Neural progenitor cell (in vitro differentiated cells): Measurements from ENCODE around the gene ZP1. TPM values are rescaled to one million over a fixed set of nuclear protein-coding genes. Genes with fewer than 3 reads are reported as not detected.

Source experiments
- DNase-seq: peaks from one replicate; pipeline ENCODE4 v3.0.0-alpha.2; 2016; ENCODE audit warnings: low spot score
- H2AFZ ChIP-seq: fragments of 200-600 bp; sonication (generic); replicated peaks from 2 replicates; pipeline ENCODE4 v1.6.1; 2016; ENCODE audit warnings: antibody characterized with exemption
- H3F3A ChIP-seq: fragments of 200-600 bp; sonication (generic); 2 replicates; pipeline ENCODE4 v1.6.1; 2016; ENCODE audit warnings: antibody characterized with exemption, low read depth
- H3K27ac ChIP-seq: fragments of 200-600 bp; sonication (generic); 2 replicates; pipeline ENCODE4 v1.5.1; 2016; ENCODE audit warnings: mild to moderate bottlenecking
- H3K27me3 ChIP-seq: fragments of 200-600 bp; sonication (generic); 2 replicates; pipeline ENCODE4 v1.6.1; 2016; ENCODE audit warnings: mild to moderate bottlenecking, moderate library complexity
- H3K36me3 ChIP-seq: fragments of 200-600 bp; sonication (generic); 2 replicates; pipeline ENCODE4 v1.5.1; 2016
- H3K4me1 ChIP-seq: fragments of 200-600 bp; sonication (generic); 2 replicates; pipeline ENCODE4 v1.6.1; 2016; ENCODE audit warnings: mixed run types
- H3K4me2 ChIP-seq: fragments of 200-600 bp; sonication (generic); 2 replicates; pipeline ENCODE4 v1.6.1; 2016
- H3K4me3 ChIP-seq: fragments of 200-600 bp; sonication (generic); 2 replicates; pipeline ENCODE4 v1.5.1; 2016
- H3K79me2 ChIP-seq: fragments of 200-600 bp; sonication (generic); 2 replicates; pipeline ENCODE4 v1.6.1; 2016; ENCODE audit warnings: low read depth
- H3K9ac ChIP-seq: fragments of 200-600 bp; sonication (generic); 2 replicates; pipeline ENCODE4 v1.6.1; 2016
- H3K9me3 ChIP-seq: fragments of 200-600 bp; sonication (generic); 2 replicates; pipeline ENCODE4 v1.5.1; 2016; ENCODE audit warnings: low read depth
- H4K20me1 ChIP-seq: fragments of 200-600 bp; sonication (generic); 2 replicates; pipeline ENCODE4 v1.6.1; 2016; ENCODE audit warnings: low read depth
- H3K27ac Mint-ChIP-seq: 3 replicates; pipeline ENCODE4 v1.8.0; 2021; ENCODE audit warnings: mixed read lengths
- H3K27me3 Mint-ChIP-seq: 2 replicates; pipeline ENCODE4 v1.8.0; 2022; ENCODE audit warnings: low read depth, mild to moderate bottlenecking, inconsistent platforms, moderate library complexity, mixed read lengths; ENCODE audit not compliant: insufficient read depth
- H3K36me3 Mint-ChIP-seq: 3 replicates; pipeline ENCODE4 v1.8.0; 2021; ENCODE audit warnings: mixed read lengths
- H3K4me1 Mint-ChIP-seq: 3 replicates; pipeline ENCODE4 v1.8.0; 2021; ENCODE audit warnings: mixed read lengths
- H3K4me3 Mint-ChIP-seq: 3 replicates; pipeline ENCODE4 v1.8.0; 2021; ENCODE audit warnings: mild to moderate bottlenecking, moderate library complexity, mixed read lengths
- H3K9me3 Mint-ChIP-seq: 3 replicates; pipeline ENCODE4 v1.8.0; 2020; ENCODE audit warnings: mixed read lengths
- CTCF ChIP-seq: fragments of 200-600 bp; sonication (generic); IDR thresholded peaks from 2 replicates; pipeline ENCODE4 v1.5.1; 2017; ENCODE audit warnings: antibody characterized with exemption, mild to moderate bottlenecking
- EZH2 ChIP-seq: fragments of 200-600 bp; sonication (generic); IDR thresholded peaks from 2 replicates; pipeline ENCODE4 v1.6.1; 2017; ENCODE audit warnings: antibody characterized with exemption, mild to moderate bottlenecking, moderate library complexity
- EZH2phosphoT487 ChIP-seq: fragments of 200-600 bp; sonication (generic); IDR thresholded peaks from 2 replicates; pipeline ENCODE4 v1.6.1; 2017; ENCODE audit warnings: antibody characterized with exemption
- total RNA-seq: library from RNA; depleted of rRNA; stranded (reverse); fragments of >200 nt; gene quantifications from 2 replicates; pipeline ENCODE4 v1.2.3, GENCODE V29; 2015; ENCODE audit warnings: low replicate concordance

ZP1 gene
- total RNA-seq, 1 donor from 2014 or later, result not detected

GRCh38 chr11:60902625-60903024, 35.3 kb downstream of the ZP1 start:
- H3K27ac Mint-ChIP-seq, result no peak overlapping the region
- peaks cover 10% of the 10 kb centered on the region for H3K36me3 ChIP-seq

GRCh38 chr11:60905047-60905446, 37.7 kb downstream of the ZP1 start:
- Mint-ChIP-seq H3K4me3 (peak overlapping the region; percentile 92), H3K4me1 (peaks cover 27% of the 10 kb centered on the region), H3K36me3 (peaks cover 5% of the 10 kb centered on the region), H3K27me3 (peaks cover 11% of the 10 kb centered on the region), H3K27ac (peak overlapping the region; percentile 7), H3K9me3 (peaks cover 2% of the 10 kb centered on the region)
- Histone ChIP-seq H3K79me2 (peaks cover 38% of the 10 kb centered on the region), H3K4me1 (peaks cover 11% of the 10 kb centered on the region), H3F3A (peaks cover 10% of the 10 kb centered on the region), H3K4me3 (peak overlapping the region; percentile 80), H3K27ac (no peak overlapping the region), H3K36me3 (no peaks in the 10 kb centered on the region), H4K20me1 (peaks cover 33% of the 10 kb centered on the region), H3K9me3 (no peaks in the 10 kb centered on the region), H3K9ac (peak overlapping the region; percentile 95), H2AFZ (no peak overlapping the region), H3K4me2 (peak overlapping the region; percentile 91), H3K27me3 (peaks cover 31% of the 10 kb centered on the region)
- DNase-seq, result no peak
- no peak for TF ChIP-seq EZH2phosphoT487
- no peak for TF ChIP-seq CTCF
- no peak for TF ChIP-seq EZH2

More at GRCh38 chr11:60902625-60903024, 35.3 kb downstream of the ZP1 start:
- no peak overlapping the region for H3K4me3 ChIP-seq
- H3K79me2 ChIP-seq, result peaks cover 38% of the 10 kb centered on the region
- Mint-ChIP-seq H3K36me3 (peaks cover 11% of the 10 kb centered on the region), H3K4me1 (peaks cover 27% of the 10 kb centered on the region), H3K9me3 (no peaks in the 10 kb centered on the region), H3K27me3 (peaks cover 7% of the 10 kb centered on the region), H3K4me3 (peak overlapping the region; percentile 35)
- H3K9me3 ChIP-seq, result no peaks in the 10 kb centered on the region
- H3K4me1 ChIP-seq, result peaks cover 11% of the 10 kb centered on the region
- no peak overlapping the region for H3K4me2 ChIP-seq
- no peak for DNase-seq
- H3K27ac ChIP-seq, result no peak overlapping the region
- H4K20me1 ChIP-seq, result peaks cover 33% of the 10 kb centered on the region
- H3K9ac ChIP-seq, result no peak overlapping the region
- H3F3A ChIP-seq, result peaks cover 16% of the 10 kb centered on the region
- TF ChIP-seq EZH2phosphoT487, result no peak
- TF ChIP-seq EZH2, result no peak
- no peak for TF ChIP-seq CTCF
- H3K27me3 ChIP-seq, result peaks cover 7% of the 10 kb centered on the region
- no peak overlapping the region for H2AFZ ChIP-seq

- H3F3A ChIP-seq, result peaks cover 9% of the 10 kb centered on the region
- Mint-ChIP-seq H3K27me3 (peaks cover 9% of the 10 kb centered on the region), H3K4me1 (peaks cover 28% of the 10 kb centered on the region), H3K27ac (peak overlapping the region; percentile 7), H3K9me3 (peaks cover 2% of the 10 kb centered on the region), H3K36me3 (peaks cover 5% of the 10 kb centered on the region), H3K4me3 (peak overlapping the region; percentile 92)
- no peak for DNase-seq
- H3K27ac ChIP-seq, result peak overlapping the region; percentile 95
- H3K27me3 ChIP-seq, result peaks cover 37% of the 10 kb centered on the region
- TF ChIP-seq EZH2phosphoT487 (no peak), EZH2 (no peak), CTCF (no peak)
- H2AFZ ChIP-seq, result no peak overlapping the region
- peaks cover 38% of the 10 kb centered on the region for H3K79me2 ChIP-seq
- no peaks in the 10 kb centered on the region for H3K9me3 ChIP-seq
- peak overlapping the region; percentile 91 for H3K4me2 ChIP-seq
- H3K4me3 ChIP-seq, result peak overlapping the region; percentile 80
- peaks cover 33% of the 10 kb centered on the region for H4K20me1 ChIP-seq
- H3K9ac ChIP-seq, result peak overlapping the region; percentile 95
- peaks cover 11% of the 10 kb centered on the region for H3K4me1 ChIP-seq
- H3K36me3 ChIP-seq, result no peaks in the 10 kb centered on the region
Observed at GRCh38 chr11:60905551-60906113, 38.3 kb downstream of the ZP1 start.
